Measurements from ENCODE around the gene ATG101.
"Not testable (repeated sequence)": the region's sequence is repeated elsewhere in the genome, so short reads cannot be mapped to it uniquely, and the experiment has no call there.

ATG101 gene

GRCh38 chr12:52096332-52097044 is 26.7 kb downstream of the ATG101 start:
- Histone ChIP-seq H3K27ac (ENCODE audit: low read depth, low read length, poor library complexity, severe bottlenecking) (no peak overlapping the region), H2AFZ (ENCODE audit: low read length) (no peak overlapping the region), H3K36me3 (ENCODE audit: insufficient read depth, low read length) (0 out of 2 replicates have a peak, but pooled peaks cover 3% of the 10 kb centered on the region), H3K4me3 (ENCODE audit: low read depth, low read length, poor library complexity, severe bottlenecking) (no peak overlapping the region), H4K20me1 (ENCODE audit: insufficient read depth, low read length) (no peaks in the 10 kb centered on the region), H3K4me1 (ENCODE audit: insufficient read depth, low read length, severe bottlenecking) (no peaks in the 10 kb centered on the region), H3F3A (ENCODE audit: insufficient read depth, low read length) (no peaks in the 10 kb centered on the region), H3K4me2 (ENCODE audit: low read length) (no peak overlapping the region), H3K79me2 (ENCODE audit: insufficient read depth, low read length) (no peaks in the 10 kb centered on the region), H3K27me3 (ENCODE audit: insufficient read depth, low read length) (no peaks in the 10 kb centered on the region), H3K9ac (ENCODE audit: low read length) (no peak overlapping the region), H3K9me2 (ENCODE audit: low read depth, low read length) (no peaks in the 10 kb centered on the region), H3K9me3 (ENCODE audit: low read length) (no peaks in the 10 kb centered on the region)
- no peak for TF ChIP-seq EZH2 (IDR thresholded peaks at IDR 0.05; ENCODE audit: borderline replicate concordance, low read length)
- TF ChIP-seq CTCF (IDR thresholded peaks at IDR 0.05; ENCODE audit: low read length), result no peak

- no peak overlapping the region for H3K27ac ChIP-seq (ENCODE audit: low read depth, low read length, poor library complexity, severe bottlenecking)
- H3K4me3 ChIP-seq (ENCODE audit: low read depth, low read length, poor library complexity, severe bottlenecking), result no peak overlapping the region
- TF ChIP-seq EZH2 (IDR thresholded peaks at IDR 0.05; ENCODE audit: borderline replicate concordance, low read length), result no peak
- no peak for TF ChIP-seq CTCF (IDR thresholded peaks at IDR 0.05; ENCODE audit: low read length)
- no peak overlapping the region for H3K9ac ChIP-seq (ENCODE audit: low read length)
- no peaks in the 10 kb centered on the region for H3K9me3 ChIP-seq (ENCODE audit: low read length)
- 0 out of 2 replicates have a peak, but pooled peaks cover 3% of the 10 kb centered on the region for H3K36me3 ChIP-seq (ENCODE audit: insufficient read depth, low read length)
- no peaks in the 10 kb centered on the region for H3F3A ChIP-seq (ENCODE audit: insufficient read depth, low read length)
- H3K79me2 ChIP-seq (ENCODE audit: insufficient read depth, low read length), result no peaks in the 10 kb centered on the region
- no peaks in the 10 kb centered on the region for H3K9me2 ChIP-seq (ENCODE audit: low read depth, low read length)
- H3K4me2 ChIP-seq (ENCODE audit: low read length), result no peak overlapping the region
- H4K20me1 ChIP-seq (ENCODE audit: insufficient read depth, low read length), result no peaks in the 10 kb centered on the region
- no peak overlapping the region for H2AFZ ChIP-seq (ENCODE audit: low read length)
- no peaks in the 10 kb centered on the region for H3K4me1 ChIP-seq (ENCODE audit: insufficient read depth, low read length, severe bottlenecking)
- no peaks in the 10 kb centered on the region for H3K27me3 ChIP-seq (ENCODE audit: insufficient read depth, low read length)
Observed at GRCh38 chr12:52097045-52097666, 27.4 kb downstream of the ATG101 start.

GRCh38 chr12:52104431-52105089 is 34.8 kb downstream of the ATG101 start:
- not testable (repeated sequence) for H3K9me2 ChIP-seq (ENCODE audit: low read depth, low read length); H3K79me2 ChIP-seq (ENCODE audit: insufficient read depth, low read length); H3K27me3 ChIP-seq (ENCODE audit: insufficient read depth, low read length); H2AFZ ChIP-seq (ENCODE audit: low read length); H3F3A ChIP-seq (ENCODE audit: insufficient read depth, low read length); H3K9me3 ChIP-seq (ENCODE audit: low read length); H3K4me3 ChIP-seq (ENCODE audit: low read depth, low read length, poor library complexity, severe bottlenecking); H4K20me1 ChIP-seq (ENCODE audit: insufficient read depth, low read length)
- H3K27ac ChIP-seq (ENCODE audit: low read depth, low read length, poor library complexity, severe bottlenecking), result peak overlapping the region; percentile 79
- peak overlapping the region; percentile 32; the same call in 1 of the 2 replicates for H3K4me2 ChIP-seq (ENCODE audit: low read length)
- H3K9ac ChIP-seq (ENCODE audit: low read length), result 0 out of 2 replicates have a peak overlapping the region, but pooled peaks have one; percentile 27
- peaks cover 18% of the 10 kb centered on the region for H3K36me3 ChIP-seq (ENCODE audit: insufficient read depth, low read length)
- H3K4me1 ChIP-seq (ENCODE audit: insufficient read depth, low read length, severe bottlenecking), result peaks cover 19% of the 10 kb centered on the region

All from OCI-LY1 (cell line).